ENCODE measurements around the gene TP53. TPM values are rescaled to one million over a fixed set of nuclear protein-coding genes. Genes with fewer than 3 reads are reported as not detected.

The TP53 gene
- total RNA-seq, 4 donors from 2014 or later, result 37.2 to 77.2 (median 65.2) TPM

DNA sequence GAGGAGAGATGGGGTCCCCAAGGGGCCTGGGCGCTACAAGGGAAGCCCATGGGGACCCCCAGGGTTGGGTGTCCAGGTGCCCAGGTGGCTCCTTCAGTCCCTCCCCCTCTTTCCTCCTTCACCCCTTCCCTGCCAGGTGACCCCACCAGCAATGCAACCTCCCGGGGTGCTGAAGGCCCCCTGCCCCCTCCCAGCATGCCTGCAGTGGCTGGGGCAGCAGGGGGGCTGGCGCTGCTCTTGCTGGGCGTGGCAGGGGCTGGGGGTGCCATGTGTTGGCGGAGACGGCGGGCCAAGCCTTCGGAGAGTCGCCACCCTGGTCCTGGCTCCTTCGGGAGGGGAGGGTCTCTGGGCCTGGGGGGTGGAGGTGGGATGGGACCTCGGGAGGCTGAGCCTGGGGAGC is 21.7 kb upstream of the TP53 start:
- Histone ChIP-seq H3K36me3 (no peaks in the 10 kb centered on the region), H3K4me3 (no peak overlapping the region), H3K9me3 (no peaks in the 10 kb centered on the region), H3K27ac (no peak overlapping the region), H3K4me1 (peaks cover 14% of the 10 kb centered on the region), H3K27me3 (peaks cover 55% of the 10 kb centered on the region)
- peak in 1 of 2 donors; percentile 57 for DNase-seq (ENCODE audit: low spot score in 2 of 2)
- 81% methylated on average over 2 of the region's 11 CpGs for WGBS
- no peak for TF ChIP-seq POLR2A (IDR thresholded peaks at IDR 0.05)
- no peak for TF ChIP-seq POLR2AphosphoS5 (IDR thresholded peaks at IDR 0.05)
- no peak for TF ChIP-seq EP300 (IDR thresholded peaks at IDR 0.05)
- TF ChIP-seq, protein P1, sequence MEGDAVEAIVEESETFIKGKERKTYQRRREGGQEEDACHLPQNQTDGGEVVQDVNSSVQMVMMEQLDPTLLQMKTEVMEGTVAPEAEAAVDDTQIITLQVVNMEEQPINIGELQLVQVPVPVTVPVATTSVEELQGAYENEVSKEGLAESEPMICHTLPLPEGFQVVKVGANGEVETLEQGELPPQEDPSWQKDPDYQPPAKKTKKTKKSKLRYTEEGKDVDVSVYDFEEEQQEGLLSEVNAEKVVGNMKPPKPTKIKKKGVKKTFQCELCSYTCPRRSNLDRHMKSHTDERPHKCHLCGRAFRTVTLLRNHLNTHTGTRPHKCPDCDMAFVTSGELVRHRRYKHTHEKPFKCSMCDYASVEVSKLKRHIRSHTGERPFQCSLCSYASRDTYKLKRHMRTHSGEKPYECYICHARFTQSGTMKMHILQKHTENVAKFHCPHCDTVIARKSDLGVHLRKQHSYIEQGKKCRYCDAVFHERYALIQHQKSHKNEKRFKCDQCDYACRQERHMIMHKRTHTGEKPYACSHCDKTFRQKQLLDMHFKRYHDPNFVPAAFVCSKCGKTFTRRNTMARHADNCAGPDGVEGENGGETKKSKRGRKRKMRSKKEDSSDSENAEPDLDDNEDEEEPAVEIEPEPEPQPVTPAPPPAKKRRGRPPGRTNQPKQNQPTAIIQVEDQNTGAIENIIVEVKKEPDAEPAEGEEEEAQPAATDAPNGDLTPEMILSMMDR (IDR thresholded peaks at IDR 0.05), result no peak

DNA sequence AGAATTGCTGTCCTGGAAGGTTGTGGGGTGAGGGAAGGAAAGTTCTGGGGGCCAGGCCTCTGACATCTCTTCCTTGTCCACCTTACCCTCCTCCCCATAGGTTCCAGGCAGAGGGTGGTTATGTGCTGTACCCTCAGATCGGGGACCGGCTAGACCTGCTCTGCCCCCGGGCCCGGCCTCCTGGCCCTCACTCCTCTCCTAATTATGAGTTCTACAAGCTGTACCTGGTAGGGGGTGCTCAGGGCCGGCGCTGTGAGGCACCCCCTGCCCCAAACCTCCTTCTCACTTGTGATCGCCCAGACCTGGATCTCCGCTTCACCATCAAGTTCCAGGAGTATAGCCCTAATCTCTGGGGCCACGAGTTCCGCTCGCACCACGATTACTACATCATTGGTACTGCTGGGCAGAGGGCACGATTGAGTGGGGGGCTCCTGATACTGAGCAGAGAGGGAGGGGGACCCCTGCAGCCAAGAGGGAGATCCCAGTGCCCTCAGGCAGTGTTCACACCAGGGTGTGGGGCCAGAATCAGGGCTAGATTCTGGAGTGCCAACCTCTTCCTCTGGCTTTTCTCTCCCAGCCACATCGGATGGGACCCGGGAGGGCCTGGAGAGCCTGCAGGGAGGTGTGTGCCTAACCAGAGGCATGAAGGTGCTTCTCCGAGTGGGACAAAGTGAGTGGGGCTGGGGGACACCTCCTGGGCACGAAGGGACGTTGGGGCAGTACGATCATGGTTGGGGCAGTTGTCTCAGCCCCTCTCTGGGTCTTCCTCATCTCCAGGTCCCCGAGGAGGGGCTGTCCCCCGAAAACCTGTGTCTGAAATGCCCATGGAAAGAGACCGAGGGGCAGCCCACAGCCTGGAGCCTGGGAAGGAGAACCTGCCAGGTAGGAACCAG is 20.8 kb upstream of the TP53 start:
- peak in 1 of 2 donors; percentile 51 for DNase-seq (ENCODE audit: low spot score in 2 of 2)
- no peak for TF ChIP-seq EP300 (IDR thresholded peaks at IDR 0.05)
- no peak for TF ChIP-seq POLR2A (IDR thresholded peaks at IDR 0.05)
- TF ChIP-seq, protein P1 (IDR thresholded peaks at IDR 0.05), result no peak
- TF ChIP-seq POLR2AphosphoS5 (IDR thresholded peaks at IDR 0.05), result no peak
- H3K27ac ChIP-seq, result no peak overlapping the region
- peaks cover 51% of the 10 kb centered on the region for H3K27me3 ChIP-seq
- H3K36me3 ChIP-seq, result no peaks in the 10 kb centered on the region
- no peaks in the 10 kb centered on the region for H3K9me3 ChIP-seq
- WGBS, result 88% methylated on average over 22 of the region's 22 CpGs
- H3K4me1 ChIP-seq, result peaks cover 20% of the 10 kb centered on the region
- no peak overlapping the region for H3K4me3 ChIP-seq

DNA sequence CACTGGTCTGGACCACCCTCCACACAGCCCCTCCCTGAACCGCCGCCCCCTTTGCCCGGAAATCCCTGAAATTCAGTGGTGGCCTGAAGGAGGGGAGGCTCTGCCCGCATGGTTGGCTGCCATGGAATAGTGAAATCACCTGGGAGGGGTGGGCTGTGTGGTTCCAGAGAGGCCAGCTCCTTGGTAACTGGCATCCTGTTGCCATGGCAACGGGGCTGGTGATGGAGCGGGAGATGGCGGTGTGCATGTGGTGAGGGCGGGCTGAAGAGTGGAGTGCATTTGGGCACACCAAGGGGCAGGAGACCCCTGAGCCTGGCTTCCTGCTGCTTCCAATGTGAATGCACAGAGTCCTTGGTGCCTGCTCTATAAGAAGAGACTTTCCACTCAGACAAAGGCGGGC is 20.2 kb upstream of the TP53 start:
- H3K36me3 ChIP-seq, result peaks cover 5% of the 10 kb centered on the region
- H3K27me3 ChIP-seq, result peaks cover 49% of the 10 kb centered on the region
- peaks cover 20% of the 10 kb centered on the region for H3K4me1 ChIP-seq
- TF ChIP-seq, protein P1 (IDR thresholded peaks at IDR 0.05), result no peak
- no peak for TF ChIP-seq POLR2A (IDR thresholded peaks at IDR 0.05)
- no peak for TF ChIP-seq POLR2AphosphoS5 (IDR thresholded peaks at IDR 0.05)
- TF ChIP-seq EP300 (IDR thresholded peaks at IDR 0.05), result no peak
- 83% methylated on average over 6 of the region's 9 CpGs for WGBS
- DNase-seq (ENCODE audit: low spot score in 2 of 2), result no peak
- no peak overlapping the region for H3K27ac ChIP-seq
- H3K9me3 ChIP-seq, result no peaks in the 10 kb centered on the region
- H3K4me3 ChIP-seq, result no peak overlapping the region

DNA sequence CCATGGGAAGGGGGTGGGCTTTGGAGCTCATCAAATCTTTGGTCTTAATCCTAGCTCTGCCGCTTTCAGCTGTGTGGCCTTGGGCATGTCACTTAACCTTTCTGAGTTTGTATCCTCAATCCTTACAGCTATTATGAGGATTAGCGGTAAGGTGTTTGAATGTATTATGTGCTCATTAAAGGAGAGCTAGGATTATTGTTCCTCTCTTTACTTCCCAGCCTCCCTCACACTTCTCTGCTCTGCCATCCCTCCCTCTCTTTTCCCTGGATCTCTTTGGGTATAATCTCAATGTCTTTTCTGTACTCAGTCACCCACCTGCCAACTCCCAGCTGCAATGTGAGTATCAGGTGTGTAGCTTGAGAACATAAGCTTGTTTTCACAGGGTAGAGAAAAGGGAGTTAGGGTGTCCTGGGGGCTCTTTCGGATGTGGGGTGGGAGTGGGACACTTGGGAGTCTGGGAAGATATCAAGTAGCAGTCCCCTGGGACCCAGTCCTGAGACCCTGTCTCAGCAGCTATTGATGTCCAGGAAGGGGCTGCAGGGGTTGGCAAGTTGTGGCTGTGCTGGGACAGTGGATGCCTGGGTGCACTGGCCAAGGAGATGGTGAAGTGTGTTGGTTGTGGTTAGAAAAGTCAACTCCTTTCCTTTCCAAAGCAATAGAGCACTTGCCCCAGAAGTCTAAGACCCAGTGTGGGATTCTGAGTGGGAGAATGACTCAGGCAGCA is 19.5 kb upstream of the TP53 start:
- Histone ChIP-seq H3K27me3 (peaks cover 43% of the 10 kb centered on the region), H3K4me3 (no peak overlapping the region), H3K9me3 (no peaks in the 10 kb centered on the region), H3K4me1 (peaks cover 20% of the 10 kb centered on the region), H3K36me3 (peaks cover 11% of the 10 kb centered on the region), H3K27ac (no peak overlapping the region)
- DNase-seq (ENCODE audit: low spot score in 2 of 2), result no peak
- TF ChIP-seq, protein P1 (IDR thresholded peaks at IDR 0.05), result no peak
- no peak for TF ChIP-seq POLR2A (IDR thresholded peaks at IDR 0.05)
- TF ChIP-seq EP300 (IDR thresholded peaks at IDR 0.05), result no peak
- TF ChIP-seq POLR2AphosphoS5 (IDR thresholded peaks at IDR 0.05), result no peak
- 91% methylated on average over 3 of the region's 3 CpGs for WGBS
